ENCODE results near the gene STAC3.

The STAC3 gene

GRCh38 chr12:57234571-57235016, 16.4 kb downstream of the STAC3 start:
- Histone ChIP-seq H2AFZ (ENCODE audit: low read depth, low read length) (no peak overlapping the region), H3K4me2 (ENCODE audit: low read length) (no peak overlapping the region), H4K20me1 (ENCODE audit: insufficient read depth, low read length) (peaks cover 17% of the 10 kb centered on the region), H3K9ac (ENCODE audit: low read length) (no peak overlapping the region), H3K9me3 (ENCODE audit: insufficient read depth, low read length) (no peaks in the 10 kb centered on the region), H3K4me3 (ENCODE audit: low read length) (no peak overlapping the region), H3K27ac (ENCODE audit: low read length) (no peak overlapping the region), H3K27me3 (ENCODE audit: low read depth, low read length) (0 out of 2 replicates have a peak, but pooled peaks cover 4% of the 10 kb centered on the region), H3K4me1 (ENCODE audit: low read length) (peaks cover 18% of the 10 kb centered on the region), H3K79me2 (ENCODE audit: low read length) (peaks cover 27% of the 10 kb centered on the region), H3K36me3 (replicated peaks; ENCODE audit: low read depth, low read length) (peaks cover 47% of the 10 kb centered on the region)
- TF ChIP-seq CTCF (IDR thresholded peaks at IDR 0.05; ENCODE audit: low read depth, low read length), result no peak
- no peak for TF ChIP-seq EZH2phosphoT487 (IDR thresholded peaks at IDR 0.05; ENCODE audit: low read depth)

- no peak overlapping the region for H3K4me3 ChIP-seq (ENCODE audit: low read length)
- no peak overlapping the region for H3K4me2 ChIP-seq (ENCODE audit: low read length)
- H3K27me3 ChIP-seq (ENCODE audit: low read depth, low read length), result 0 out of 2 replicates have a peak, but pooled peaks cover 4% of the 10 kb centered on the region
Observed at GRCh38 chr12:57234233-57234570, 16.8 kb downstream of the STAC3 start.

GRCh38 chr12:57233357-57234232, 17.4 kb downstream of the STAC3 start:
- peaks cover 29% of the 10 kb centered on the region for H3K79me2 ChIP-seq (ENCODE audit: low read length)
- no peak overlapping the region for H3K4me2 ChIP-seq (ENCODE audit: low read length)
- H3K4me1 ChIP-seq (ENCODE audit: low read length), result peaks cover 24% of the 10 kb centered on the region
- no peak overlapping the region for H3K9ac ChIP-seq (ENCODE audit: low read length)
- TF ChIP-seq EZH2phosphoT487 (IDR thresholded peaks at IDR 0.05; ENCODE audit: low read depth) (no peak), CTCF (IDR thresholded peaks at IDR 0.05; ENCODE audit: low read depth, low read length) (no peak)
- peaks cover 17% of the 10 kb centered on the region for H4K20me1 ChIP-seq (ENCODE audit: insufficient read depth, low read length)
- no peak overlapping the region for H3K27ac ChIP-seq (ENCODE audit: low read length)
- 0 out of 2 replicates have a peak, but pooled peaks cover 4% of the 10 kb centered on the region for H3K27me3 ChIP-seq (ENCODE audit: low read depth, low read length)
- H3K36me3 ChIP-seq (replicated peaks; ENCODE audit: low read depth, low read length), result peaks cover 47% of the 10 kb centered on the region
- H2AFZ ChIP-seq (ENCODE audit: low read depth, low read length), result no peak overlapping the region
- H3K4me3 ChIP-seq (ENCODE audit: low read length), result no peak overlapping the region
- no peaks in the 10 kb centered on the region for H3K9me3 ChIP-seq (ENCODE audit: insufficient read depth, low read length)

More at GRCh38 chr12:57234233-57234570, 16.8 kb downstream of the STAC3 start:
- Histone ChIP-seq H3K4me1 (ENCODE audit: low read length) (peaks cover 18% of the 10 kb centered on the region), H3K36me3 (replicated peaks; ENCODE audit: low read depth, low read length) (peaks cover 47% of the 10 kb centered on the region), H3K27ac (ENCODE audit: low read length) (no peak overlapping the region), H3K9ac (ENCODE audit: low read length) (no peak overlapping the region), H3K79me2 (ENCODE audit: low read length) (peaks cover 29% of the 10 kb centered on the region), H3K9me3 (ENCODE audit: insufficient read depth, low read length) (no peaks in the 10 kb centered on the region), H2AFZ (ENCODE audit: low read depth, low read length) (no peak overlapping the region), H4K20me1 (ENCODE audit: insufficient read depth, low read length) (peaks cover 17% of the 10 kb centered on the region)
- TF ChIP-seq CTCF (IDR thresholded peaks at IDR 0.05; ENCODE audit: low read depth, low read length) (no peak), EZH2phosphoT487 (IDR thresholded peaks at IDR 0.05; ENCODE audit: low read depth) (no peak)

GRCh38 chr12:57232156-57232756, 18.7 kb downstream of the STAC3 start:
- Histone ChIP-seq H3K9me3 (ENCODE audit: insufficient read depth, low read length) (no peaks in the 10 kb centered on the region), H3K4me2 (ENCODE audit: low read length) (no peak overlapping the region), H4K20me1 (ENCODE audit: insufficient read depth, low read length) (peaks cover 17% of the 10 kb centered on the region), H3K9ac (ENCODE audit: low read length) (no peak overlapping the region), H2AFZ (ENCODE audit: low read depth, low read length) (no peak overlapping the region), H3K27ac (ENCODE audit: low read length) (no peak overlapping the region), H3K4me3 (ENCODE audit: low read length) (no peak overlapping the region), H3K79me2 (ENCODE audit: low read length) (peaks cover 29% of the 10 kb centered on the region), H3K27me3 (ENCODE audit: low read depth, low read length) (no peaks in the 10 kb centered on the region), H3K36me3 (replicated peaks; ENCODE audit: low read depth, low read length) (peaks cover 47% of the 10 kb centered on the region), H3K4me1 (ENCODE audit: low read length) (peaks cover 20% of the 10 kb centered on the region)
- TF ChIP-seq EZH2phosphoT487 (IDR thresholded peaks at IDR 0.05; ENCODE audit: low read depth) (no peak), CTCF (IDR thresholded peaks at IDR 0.05; ENCODE audit: low read depth, low read length) (no peak)
